ENCODE measurements around the gene TMEM234. TPM values are rescaled to one million over a fixed set of nuclear protein-coding genes. Genes with fewer than 3 reads are reported as not detected.

The TMEM234 gene
- total and polyA plus RNA-seq, 5 experiments from 2014 or later = 2.1 to 26.4 (median 4.9) TPM

Other genes with a start within 250 kb of the TMEM234 start
- 100 to 1,000 TPM; 121 to 130 TPM for gene KHDRBS1, start 208.5 kb downstream of the TMEM234 start, total RNA-seq
- gene KHDRBS1, start 208.5 kb downstream of the TMEM234 start, polyA plus RNA-seq = 100 to 1,000 TPM in 1 of 3 donors, 10 to 100 TPM in 2; 92.1 to 115 (median 99.2) TPM
- 10 to 100 TPM; 25.1 to 26.1 TPM for gene TMEM39B, start 149.4 kb downstream of the TMEM234 start, total RNA-seq
- gene TMEM39B, start 149.4 kb downstream of the TMEM234 start, polyA plus RNA-seq = 1 to 10 TPM; 2.4 to 4.8 (median 4.5) TPM
- gene KPNA6, start 114.3 kb downstream of the TMEM234 start, total RNA-seq = 10 to 100 TPM; 59.5 to 66.4 TPM
- gene KPNA6, start 114.3 kb downstream of the TMEM234 start, polyA plus RNA-seq = 10 to 100 TPM; 26.5 to 31.9 (median 28.3) TPM
- 10 to 100 TPM; 35.7 to 36.0 TPM for gene TXLNA, start 42.7 kb downstream of the TMEM234 start, total RNA-seq
- gene TXLNA, start 42.7 kb downstream of the TMEM234 start, polyA plus RNA-seq = 10 to 100 TPM; 19.0 to 28.3 (median 24.4) TPM
- gene CCDC28B, start 21.8 kb downstream of the TMEM234 start, total RNA-seq = 1 to 10 TPM; 6.5 to 7.0 TPM
- 10 to 100 TPM; 15.4 to 17.3 (median 16.3) TPM for gene CCDC28B, start 21.8 kb downstream of the TMEM234 start, polyA plus RNA-seq
- 1 to 10 TPM; 1.7 to 2.1 TPM for gene IQCC, start 16.7 kb downstream of the TMEM234 start, total RNA-seq
- under 1 TPM; 0.60 to 0.92 (median 0.73) TPM for gene IQCC, start 16.7 kb downstream of the TMEM234 start, polyA plus RNA-seq
- gene DCDC2B, start 13.3 kb downstream of the TMEM234 start, total RNA-seq = under 1 TPM in 1 of 2 experiments, not detected in 1; 0.22 TPM
- gene DCDC2B, start 13.3 kb downstream of the TMEM234 start, polyA plus RNA-seq = under 1 TPM in 1 of 3 donors, not detected in 2; 0.08 TPM
- gene EIF3I, start 54 bp upstream of the TMEM234 start, total RNA-seq = 10 to 100 TPM; 80.3 to 96.9 TPM
- gene EIF3I, start 54 bp upstream of the TMEM234 start, polyA plus RNA-seq = 100 to 1,000 TPM; 167 to 181 (median 179) TPM
- 1 to 10 TPM; 1.5 to 1.7 TPM for gene FAM167B, start 24.9 kb upstream of the TMEM234 start, total RNA-seq
- gene FAM167B, start 24.9 kb upstream of the TMEM234 start, polyA plus RNA-seq = not detected
- gene LCK, start 28.9 kb upstream of the TMEM234 start, total RNA-seq = 100 to 1,000 TPM; 509 to 515 TPM
- gene LCK, start 28.9 kb upstream of the TMEM234 start, polyA plus RNA-seq = 1,000 to 10,000 TPM in 1 of 3 donors, 100 to 1,000 TPM in 2; 876 to 1,069 (median 952) TPM
- gene HDAC1, start 69.7 kb upstream of the TMEM234 start, total RNA-seq = 100 to 1,000 TPM; 154 to 156 TPM
- 100 to 1,000 TPM; 171 to 202 (median 173) TPM for gene HDAC1, start 69.7 kb upstream of the TMEM234 start, polyA plus RNA-seq
- 10 to 100 TPM; 39.1 to 41.1 TPM for gene MARCKSL1, start 113.9 kb upstream of the TMEM234 start, total RNA-seq
- 10 to 100 TPM; 37.8 to 81.4 (median 72.7) TPM for gene MARCKSL1, start 113.9 kb upstream of the TMEM234 start, polyA plus RNA-seq
- gene FAM229A, start 140.1 kb upstream of the TMEM234 start, total RNA-seq = 10 to 100 TPM; 28.7 to 30.7 TPM
- gene FAM229A, start 140.1 kb upstream of the TMEM234 start, polyA plus RNA-seq = under 1 TPM; 0.06 to 0.47 (median 0.14) TPM
- 1 to 10 TPM; 2.9 to 3.7 TPM for gene TSSK3, start 140.2 kb upstream of the TMEM234 start, total RNA-seq
- gene TSSK3, start 140.2 kb upstream of the TMEM234 start, polyA plus RNA-seq = 1 to 10 TPM in 2 of 3 donors, under 1 TPM in 1; 0.20 to 2.5 (median 2.0) TPM
- 100 to 1,000 TPM; 112 to 113 TPM for gene BSDC1, start 172.1 kb upstream of the TMEM234 start, total RNA-seq
- gene BSDC1, start 172.1 kb upstream of the TMEM234 start, polyA plus RNA-seq = 10 to 100 TPM; 29.5 to 39.6 (median 31.1) TPM
- gene ZBTB8B, start 242.7 kb upstream of the TMEM234 start, total RNA-seq = not detected
- gene ZBTB8B, start 242.7 kb upstream of the TMEM234 start, polyA plus RNA-seq = not detected